GM12872 (cell line): Measurements from ENCODE around the gene ADCK2.

Experiments
- CTCF ChIP-seq: IDR thresholded peaks from 3 replicates; pipeline ENCODE4 v1.5.1; 2011; ENCODE audit warnings: low read depth, mild to moderate bottlenecking, low read length, moderate library complexity; ENCODE audit not compliant: insufficient read depth

The ADCK2 gene

DNA sequence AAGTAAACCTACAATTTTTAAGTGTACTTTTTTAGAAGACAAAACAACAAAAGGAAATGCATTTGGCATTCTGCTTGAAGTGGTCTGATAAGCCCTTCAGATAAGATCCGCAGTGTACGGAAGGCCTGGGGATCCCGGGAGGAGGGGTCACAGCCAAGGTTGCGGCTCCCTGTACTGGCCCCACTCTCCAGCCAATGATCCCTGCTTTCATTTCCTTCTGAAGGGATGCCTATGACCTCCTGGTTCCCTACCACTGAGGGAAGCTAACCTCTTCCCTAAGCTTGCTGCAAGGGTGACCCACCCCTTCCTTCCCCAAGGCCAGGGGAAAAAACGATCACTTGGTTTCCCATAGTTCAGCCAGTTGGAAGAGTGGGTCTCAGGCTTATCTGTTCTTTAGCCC lies 37.4 kb upstream of the ADCK2 start:
- TF ChIP-seq CTCF, result no peak

GRCh38 chr7:140635816-140636215 lies 36.9 kb upstream of the ADCK2 start:
- TF ChIP-seq CTCF, result no peak

DNA sequence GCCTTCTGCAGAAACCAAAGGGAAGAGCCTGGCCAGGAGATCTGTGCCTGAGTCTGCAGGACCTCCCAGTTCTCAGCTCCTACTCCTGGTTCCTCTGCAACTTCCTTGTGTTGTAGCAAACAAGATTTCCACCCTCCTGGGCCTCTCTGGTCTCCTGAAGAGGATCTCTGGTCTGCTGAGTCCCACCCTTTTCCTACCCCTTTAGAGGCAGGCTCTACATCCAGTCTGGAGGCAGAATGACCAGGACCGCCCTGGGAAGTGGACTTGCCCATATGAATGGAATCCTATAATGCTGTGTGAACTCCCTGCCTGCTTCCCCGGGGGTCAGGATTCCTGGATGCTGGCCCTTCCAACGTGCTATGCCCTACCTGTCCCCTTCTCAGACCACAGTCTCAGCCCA lies 35.3 kb upstream of the ADCK2 start:
- no peak for TF ChIP-seq CTCF

DNA sequence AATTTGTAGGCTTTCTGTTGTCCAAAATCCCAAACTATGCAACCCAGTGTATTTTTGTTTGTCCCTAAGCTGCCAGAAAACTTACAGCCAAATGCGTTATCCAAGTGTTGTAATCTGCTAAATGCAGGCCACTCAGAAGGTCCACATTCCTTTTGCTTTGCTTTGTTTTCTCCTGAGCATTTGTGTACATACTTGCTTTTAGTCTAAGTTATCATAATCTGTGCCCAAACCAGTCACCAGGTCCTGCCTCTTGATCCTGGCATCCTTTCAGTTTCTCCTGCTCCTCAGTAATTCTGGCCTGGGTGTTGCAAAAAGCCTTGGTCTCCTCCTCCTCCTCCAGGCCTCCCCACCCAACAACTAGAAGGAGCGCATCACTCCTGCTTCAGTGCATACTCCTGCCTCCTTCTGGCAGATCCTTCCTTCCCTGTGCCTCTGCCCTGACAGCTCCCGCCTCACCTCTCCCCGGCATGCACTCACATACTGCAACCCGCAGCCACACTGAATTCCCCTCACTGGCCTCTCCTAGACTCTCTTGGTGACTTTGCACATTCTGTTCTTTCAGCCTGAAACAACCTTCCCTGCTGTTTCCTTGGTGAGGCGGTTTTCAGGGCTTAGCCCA lies 34.5 kb upstream of the ADCK2 start:
- TF ChIP-seq CTCF, result no peak

- TF ChIP-seq CTCF, result no peak
Measured at GRCh38 chr7:140639366-140640053, 33.2 kb upstream of the ADCK2 start.

DNA sequence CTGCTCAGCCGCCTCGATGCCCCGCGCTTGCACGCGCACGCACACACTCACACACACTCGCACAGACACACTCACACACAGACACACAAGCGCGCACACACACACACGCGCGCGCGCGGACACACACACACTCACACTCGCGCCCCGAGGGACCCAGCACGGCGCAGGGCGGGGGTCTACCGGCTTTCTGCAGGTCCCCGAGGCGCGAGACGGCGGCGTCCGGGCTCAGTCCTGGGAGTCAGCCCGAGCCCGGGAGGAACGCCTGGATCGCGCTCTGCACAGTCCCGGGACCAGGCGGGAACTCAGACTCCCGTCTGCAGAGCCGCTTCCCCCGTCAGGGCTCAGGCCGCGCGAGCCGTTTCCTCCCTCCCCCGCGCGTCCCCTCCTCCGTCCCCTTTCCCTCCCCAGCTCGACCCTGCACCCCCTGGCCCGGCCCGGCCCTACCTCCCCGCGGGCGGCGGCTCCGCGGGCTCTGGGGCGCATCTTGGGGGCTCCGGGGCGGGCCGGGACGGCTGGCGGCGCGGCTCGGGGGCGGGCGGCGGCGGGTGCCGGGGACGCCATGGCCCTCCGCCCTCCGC lies 32.6 kb upstream of the ADCK2 start:
- no peak for TF ChIP-seq CTCF

- no peak for TF ChIP-seq CTCF
Measured at GRCh38 chr7:140640727-140641523, 31.8 kb upstream of the ADCK2 start, which contains the start of gene DENND2A. Gene DENND2A (minus strand): TSS chr7:140640813. CDS start chr7:140602397, 38,416 bp downstream.
